IMR-90 (cell line): ENCODE data around the gene TBC1D17. TPM values are rescaled to one million over a fixed set of nuclear protein-coding genes. Genes with fewer than 3 reads are reported as not detected.

Source experiments
- ATAC-seq: fragments of 200-7000 bp; cut with Tn5 transposase; 2 replicates; pipeline ENCODE4 v1.9.1; 2020; ENCODE audit warnings: low read depth, mild to moderate bottlenecking, moderate library complexity
- BruUV-seq: library from RNA; stranded (reverse); fragments of 400-500 nt; replicated peaks from 2 replicates; lab custom pipeline; 2021; lab: Mats Ljungman, UMichigan
- CTCF ChIA-PET: fragments of 300-600 bp; formaldehyde crosslinking; extraction: SDS; loops from one replicate; lab custom pipeline; 2021; ENCODE audit warnings: antibody characterized with exemption; lab: Yijun Ruan, JAX
- POLR2A ChIA-PET: fragments of 300-600 bp; sonication (Branson Sonifier 250); formaldehyde crosslinking; loops from one replicate; lab custom pipeline; 2022; ENCODE audit warnings: antibody characterized with exemption; ENCODE audit not compliant: unreplicated experiment; lab: Charles Lee
- DNase-seq: peaks from one replicate; pipeline ENCODE4 v3.0.0; 2013
- H2AFZ ChIP-seq: replicated peaks from 2 replicates; pipeline ENCODE3; 2013; ENCODE audit warnings: low read length, mild to moderate bottlenecking; ENCODE audit not compliant: poor library complexity
- H2AK5ac ChIP-seq: 2 replicates; pipeline ENCODE4 v1.6.1; 2013; ENCODE audit warnings: low read depth, low read length, inconsistent platforms
- H2AK9ac ChIP-seq: replicated peaks from 2 replicates; pipeline ENCODE3; 2013; ENCODE audit warnings: mild to moderate bottlenecking, low read depth, low read length, moderate library complexity; ENCODE audit not compliant: poor library complexity
- H2BK120ac ChIP-seq: 2 replicates; pipeline ENCODE4 v1.6.1; 2013; ENCODE audit warnings: low read depth, low read length, inconsistent platforms
- H2BK15ac ChIP-seq: 3 replicates; pipeline ENCODE4 v1.6.1; 2013; ENCODE audit warnings: low read depth, low read length, inconsistent platforms
- H2BK20ac ChIP-seq: 2 replicates; pipeline ENCODE4 v1.6.1; 2013; ENCODE audit warnings: low read depth, mild to moderate bottlenecking, inconsistent platforms, low read length, moderate library complexity
- H2BK5ac ChIP-seq: 2 replicates; pipeline ENCODE4 v1.6.1; 2013; ENCODE audit warnings: mild to moderate bottlenecking, low read depth, low read length, inconsistent platforms; ENCODE audit not compliant: poor library complexity, severe bottlenecking
- H3K14ac ChIP-seq: replicated peaks from 2 replicates; pipeline ENCODE4 v1.6.1; 2013; ENCODE audit warnings: low read depth, low read length, inconsistent platforms
- H3K18ac ChIP-seq: 2 replicates; pipeline ENCODE4 v1.6.1; 2013; ENCODE audit warnings: low read depth, low read length, control low read depth
- H3K23ac ChIP-seq: 2 replicates; pipeline ENCODE4 v1.6.1; 2013; ENCODE audit warnings: low read depth, low read length, inconsistent platforms
- H3K27ac ChIP-seq: 2 replicates; pipeline ENCODE4 v1.5.1; 2013; ENCODE audit warnings: mild to moderate bottlenecking, control low read depth, low read length; ENCODE audit not compliant: insufficient read depth
- H3K27me3 ChIP-seq: 2 replicates; pipeline ENCODE4 v1.6.1; 2013; ENCODE audit warnings: low read length; ENCODE audit not compliant: control insufficient read depth, insufficient read depth
- H3K36me3 ChIP-seq: 2 replicates; pipeline ENCODE4 v1.6.1; 2013; ENCODE audit warnings: low read length, mixed read lengths; ENCODE audit not compliant: control insufficient read depth, insufficient read depth
- H3K4ac ChIP-seq: 2 replicates; pipeline ENCODE4 v1.6.1; 2013; ENCODE audit warnings: low read depth, low read length, inconsistent platforms
- H3K4me1 ChIP-seq: 2 replicates; pipeline ENCODE4 v1.6.1; 2013; ENCODE audit warnings: low read length, mixed read lengths; ENCODE audit not compliant: control insufficient read depth, insufficient read depth
- H3K4me2 ChIP-seq: 2 replicates; pipeline ENCODE4 v1.6.1; 2013; ENCODE audit warnings: low read depth, mild to moderate bottlenecking, control low read depth, low read length, moderate library complexity
- H3K4me3 ChIP-seq: 2 replicates; pipeline ENCODE4 v1.5.1; 2013; ENCODE audit warnings: low read depth, mild to moderate bottlenecking, control low read depth, low read length, moderate library complexity; ENCODE audit not compliant: insufficient read depth
- H3K56ac ChIP-seq: 2 replicates; pipeline ENCODE4 v1.6.1; 2013; ENCODE audit warnings: low read length, inconsistent platforms; ENCODE audit not compliant: insufficient read depth; ENCODE audit errors: extremely low read depth
- H3K79me1 ChIP-seq, 2 experiments: 2 replicates each; pipeline ENCODE4 v1.6.1; 2013; ENCODE audit warnings: low read length in 2 of 2, inconsistent platforms in 1 of 2, low read depth in 1 of 2
- H3K9ac ChIP-seq: 2 replicates; pipeline ENCODE4 v1.6.1; 2013; ENCODE audit warnings: low read depth, low read length, control low read depth
- H3K9me1 ChIP-seq: 2 replicates; pipeline ENCODE4 v1.6.1; 2013; ENCODE audit warnings: low read length, inconsistent platforms; ENCODE audit not compliant: insufficient read depth
- H3K9me3 ChIP-seq: 2 replicates; pipeline ENCODE4 v1.6.1; 2013; ENCODE audit warnings: low read length; ENCODE audit not compliant: control insufficient read depth, insufficient read depth
- H4K20me1 ChIP-seq: 2 replicates; pipeline ENCODE4 v1.6.1; 2013; ENCODE audit warnings: low read length, inconsistent platforms; ENCODE audit not compliant: insufficient read depth
- H4K5ac ChIP-seq: 2 replicates; pipeline ENCODE4 v1.6.1; 2013; ENCODE audit warnings: mild to moderate bottlenecking, low read depth, low read length, control low read depth
- H4K8ac ChIP-seq, 2 experiments: 2 replicates each; pipeline ENCODE4 v1.6.1; 2013; ENCODE audit warnings: low read depth in 2 of 2, low read length in 2 of 2, control low read depth in 1 of 2, inconsistent platforms in 1 of 2
- H4K91ac ChIP-seq: 2 replicates; pipeline ENCODE4 v1.6.1; 2013; ENCODE audit warnings: low read depth, low read length, inconsistent platforms; ENCODE audit not compliant: insufficient read depth
- BHLHE40 ChIP-seq: fragments of 150-350 bp; IDR thresholded peaks from 2 replicates; pipeline ENCODE4 v1.6.1; 2016; ENCODE audit warnings: mild to moderate bottlenecking, low read depth, low read length
- CEBPB ChIP-seq: IDR thresholded peaks from 2 replicates; pipeline ENCODE4 v1.6.1; 2012; ENCODE audit warnings: low read depth, low read length, improper control_type of control experiment
- CHD1 ChIP-seq: IDR thresholded peaks from 2 replicates; pipeline ENCODE4 v1.6.1; 2012; ENCODE audit warnings: low read depth, low read length, improper control_type of control experiment
- CTCF ChIP-seq: conservative IDR thresholded peaks from 2 replicates; pipeline ENCODE4 v1.5.1; 2012; ENCODE audit warnings: mild to moderate bottlenecking, low read depth, low read length, improper control_type of control experiment
- ELK1 ChIP-seq: fragments of 150-350 bp; IDR thresholded peaks from 2 replicates; pipeline ENCODE4 v1.6.1; 2016; ENCODE audit warnings: low read depth, mild to moderate bottlenecking, low read length, moderate library complexity, borderline replicate concordance
- FOS ChIP-seq: fragments of 150-350 bp; IDR thresholded peaks from 2 replicates; pipeline ENCODE4 v1.6.1; 2016; ENCODE audit warnings: low read depth, low read length
- MAFK ChIP-seq: IDR thresholded peaks from 2 replicates; pipeline ENCODE4 v1.6.1; 2012; ENCODE audit warnings: low read depth, low read length, improper control_type of control experiment
- MAZ ChIP-seq: IDR thresholded peaks from 2 replicates; pipeline ENCODE4 v1.6.1; 2012; ENCODE audit warnings: low read depth, mild to moderate bottlenecking, low read length, improper control_type of control experiment, moderate library complexity, borderline replicate concordance
- MXI1 ChIP-seq: IDR thresholded peaks from 2 replicates; pipeline ENCODE4 v1.6.1; 2012; ENCODE audit warnings: low read depth, mild to moderate bottlenecking, low read length, moderate library complexity, borderline replicate concordance
- NFE2L2 ChIP-seq: fragments of 150-350 bp; IDR thresholded peaks from 2 replicates; pipeline ENCODE4 v1.6.1; 2016; ENCODE audit warnings: low read depth, mild to moderate bottlenecking, low read length
- POLR2A ChIP-seq: IDR thresholded peaks from 2 replicates; pipeline ENCODE4 v1.6.1; 2012; ENCODE audit warnings: mild to moderate bottlenecking, low read depth, low read length
- RAD21 ChIP-seq: IDR thresholded peaks from 2 replicates; pipeline ENCODE4 v1.6.1; 2012; ENCODE audit warnings: low read length, improper control_type of control experiment
- RCOR1 ChIP-seq: IDR thresholded peaks from 2 replicates; pipeline ENCODE4 v1.6.1; 2012; ENCODE audit warnings: mild to moderate bottlenecking, low read length, improper control_type of control experiment; ENCODE audit not compliant: insufficient replicate concordance
- RFX5 ChIP-seq: IDR thresholded peaks from 2 replicates; pipeline ENCODE4 v1.8.0; 2012; ENCODE audit warnings: low read depth, mild to moderate bottlenecking, low read length, moderate library complexity
- SMC3 ChIP-seq: fragments of 150-350 bp; IDR thresholded peaks from 2 replicates; pipeline ENCODE4 v1.6.1; 2016; ENCODE audit warnings: low read depth, mild to moderate bottlenecking, antibody characterized with exemption, low read length, moderate library complexity
- USF2 ChIP-seq: fragments of 150-350 bp; IDR thresholded peaks from 2 replicates; pipeline ENCODE4 v1.6.1; 2017; ENCODE audit warnings: mild to moderate bottlenecking, antibody characterized with exemption, low read length, low read depth
- WGBS, 2 experiments: methylation state at CpG; one replicate each; pipeline versions ENCODE4 v1.1.5 to v1.1.7; 2013; ENCODE audit warnings: missing lambda C conversion rate in 2 of 2; ENCODE audit not compliant: insufficient read length in 1 of 2; ENCODE audit errors: extremely low coverage in 2 of 2; 5-methylcytosine and 5-hydroxymethylcytosine counted together
- dilution Hi-C: fragments of 300-500 bp; cut with HindIII; formaldehyde crosslinking; loops from one replicate; pipeline ENCODE4 v1.14.3; 2018; ENCODE audit warnings: low sequenced_read_pairs; ENCODE audit not compliant: unreplicated experiment
- in situ Hi-C: fragments of 300-500 bp; cut with MboI; formaldehyde crosslinking; loops from 3 replicates; pipeline ENCODE4 v1.14.3; 2019; ENCODE audit warnings: low sequenced_read_pairs, inconsistent platforms, mixed read lengths
- intact Hi-C: fragments of 100-400 bp; cut with micrococcal nuclease; formaldehyde crosslinking; loops from 2 replicates; pipeline ENCODE4 v1.10.0; 2022
- polyA plus RNA-seq, 3 experiments: library from polyadenylated mRNA; depleted of rRNA; stranded (reverse); fragments of >200 nt; gene quantifications; 2 replicates each; pipeline ENCODE4 v1.2.3, GENCODE V29; 2012; ENCODE audit warnings: low replicate concordance in 1 of 3
- total RNA-seq: library from RNA; depleted of rRNA; stranded (reverse); fragments of >200 nt; gene quantifications from 2 replicates; pipeline ENCODE4 v1.2.3, GENCODE V29; 2012

The TBC1D17 gene
- total and polyA plus RNA-seq, 2 of the 4 experiments (the other 2 are of a cell fraction) = 1.1 to 27.8 TPM

GRCh38 chr19:49829200-49829599 lies 48.3 kb upstream of the TBC1D17 start:
- Histone ChIP-seq H4K8ac (no peak overlapping the region), H3K23ac (no peak overlapping the region), H2BK20ac (no peak overlapping the region), H2AK9ac (no peak overlapping the region), H2BK120ac (no peak overlapping the region), H3K4me3 (no peak overlapping the region), H3K4ac (no peak overlapping the region), H2AFZ (no peak overlapping the region), H3K9me3 (no peaks in the 10 kb centered on the region), H3K9me1 (peaks cover 3% of the 10 kb centered on the region; the same call in 1 of the 2 replicates), H3K9ac (no peak overlapping the region), H2BK15ac (no peak overlapping the region), H3K79me1 (peaks cover 3 to 45% of the 10 kb centered on the region in 2 experiments), H3K4me1 (no peaks in the 10 kb centered on the region), H4K20me1 (peaks cover 23% of the 10 kb centered on the region), H3K56ac (no peak overlapping the region), H3K4me2 (no peak overlapping the region), H4K5ac (no peak overlapping the region), H3K18ac (no peak overlapping the region), H3K36me3 (peaks cover 56% of the 10 kb centered on the region), H2BK5ac (no peak overlapping the region), H3K27me3 (no peaks in the 10 kb centered on the region), H3K27ac (no peak overlapping the region), H2AK5ac (no peak overlapping the region), H3K14ac (no peak overlapping the region), H4K91ac (no peak overlapping the region)
- in situ Hi-C loops (no loop called here), dilution Hi-C loops (no loop called here), intact Hi-C loops (no loop called here)
- ChIA-PET CTCF (no interaction called here), POLR2A (no interaction called here)
- WGBS, 2 experiments = 80% methylated on average over 2 of the region's 8 CpGs; no CpG with 5 or more reads in 1 of the 2 experiments
- DNase-seq (no peak), ATAC-seq (no peak)
- TF ChIP-seq MXI1 (no peak), FOS (no peak), USF2 (no peak), MAZ (no peak), ELK1 (no peak), NFE2L2 (no peak), RCOR1 (no peak), BHLHE40 (no peak), RFX5 (no peak), CTCF (no peak), RAD21 (no peak), MAFK (no peak), SMC3 (no peak), CEBPB (no peak), POLR2A (no peak), CHD1 (no peak)
- BruUV-seq = no TSS peak
